Testis (tissue), 3 donors: ENCODE data around the gene POLR3G. TPM values are rescaled to one million over a fixed set of nuclear protein-coding genes. Genes with fewer than 3 reads are reported as not detected.

Experiments
- DNase-seq: peaks from one replicate; pipeline ENCODE4 v3.0.0-alpha.2; 2019
- H3K27ac ChIP-seq, 2 donors: fragments of 200-600 bp; sonication (generic); one replicate each; pipeline ENCODE4 v1.5.1; 2019
- H3K27me3 ChIP-seq: fragments of 200-600 bp; sonication (generic); one replicate; pipeline ENCODE4 v1.5.1; 2019
- H3K36me3 ChIP-seq: fragments of 200-600 bp; sonication (generic); one replicate; pipeline ENCODE4 v1.5.1; 2017; ENCODE audit warnings: low read depth; ENCODE audit errors: missing control alignments
- H3K4me1 ChIP-seq: fragments of 200-600 bp; sonication (generic); one replicate; pipeline ENCODE4 v1.5.1; 2019
- H3K4me3 ChIP-seq, 2 donors: fragments of 200-600 bp; sonication (generic); one replicate each; pipeline ENCODE4 v1.5.1; 2017 to 2019
- H3K9me3 ChIP-seq: fragments of 200-600 bp; sonication (generic); one replicate; pipeline ENCODE4 v1.5.1; 2017
- POLR2A ChIP-seq: fragments of 450-650 bp; IDR thresholded peaks from one replicate; pipeline ENCODE4 v1.6.1; 2017; ENCODE audit warnings: antibody characterized with exemption, mild to moderate bottlenecking, moderate library complexity
- WGBS, 2 donors: methylation state at CpG; one replicate each; pipeline ENCODE4 v1.1.5; 2018; 5-methylcytosine and 5-hydroxymethylcytosine counted together
- intact Hi-C: fragments of 100-400 bp; cut with DNase I; formaldehyde crosslinking; loops from one replicate; pipeline ENCODE4 v1.15.1; 2023; ENCODE audit warnings: low total_unique reads
- polyA plus RNA-seq: library from polyadenylated mRNA; stranded (reverse); fragments of 350-450 nt; fragmentation: Illumina TruSeq; extraction: RNeasy Lipid Tissue Mini Kit (QIAGEN cat#74804); gene quantifications from one replicate; pipeline ENCODE4 v1.2.3, GENCODE V29; 2014; ENCODE audit warnings: low read depth, low replicate concordance; ENCODE audit not compliant: insufficient read depth
- total RNA-seq, 2 donors: library from RNA; depleted of rRNA; stranded (reverse); fragments of >200 nt; gene quantifications; one replicate each; pipeline ENCODE4 v1.2.3, GENCODE V29; 2016
- TF ChIP-seq, protein P1 (sequence below), 3 experiments: fragments of 450-650 bp in 2 of 3; fragments of 200-600 bp in 1 of 3; sonication (generic) in 1 of 3; IDR thresholded peaks; one replicate each; pipeline ENCODE4 v1.5.1; 2016 to 2019; ENCODE audit warnings: antibody characterized with exemption in 3 of 3, mild to moderate bottlenecking in 2 of 3, moderate library complexity in 1 of 3

POLR3G gene
- total and polyA plus RNA-seq, 3 donors from 2014 or later = 5.2 to 13.4 (median 9.4) TPM

DNA sequence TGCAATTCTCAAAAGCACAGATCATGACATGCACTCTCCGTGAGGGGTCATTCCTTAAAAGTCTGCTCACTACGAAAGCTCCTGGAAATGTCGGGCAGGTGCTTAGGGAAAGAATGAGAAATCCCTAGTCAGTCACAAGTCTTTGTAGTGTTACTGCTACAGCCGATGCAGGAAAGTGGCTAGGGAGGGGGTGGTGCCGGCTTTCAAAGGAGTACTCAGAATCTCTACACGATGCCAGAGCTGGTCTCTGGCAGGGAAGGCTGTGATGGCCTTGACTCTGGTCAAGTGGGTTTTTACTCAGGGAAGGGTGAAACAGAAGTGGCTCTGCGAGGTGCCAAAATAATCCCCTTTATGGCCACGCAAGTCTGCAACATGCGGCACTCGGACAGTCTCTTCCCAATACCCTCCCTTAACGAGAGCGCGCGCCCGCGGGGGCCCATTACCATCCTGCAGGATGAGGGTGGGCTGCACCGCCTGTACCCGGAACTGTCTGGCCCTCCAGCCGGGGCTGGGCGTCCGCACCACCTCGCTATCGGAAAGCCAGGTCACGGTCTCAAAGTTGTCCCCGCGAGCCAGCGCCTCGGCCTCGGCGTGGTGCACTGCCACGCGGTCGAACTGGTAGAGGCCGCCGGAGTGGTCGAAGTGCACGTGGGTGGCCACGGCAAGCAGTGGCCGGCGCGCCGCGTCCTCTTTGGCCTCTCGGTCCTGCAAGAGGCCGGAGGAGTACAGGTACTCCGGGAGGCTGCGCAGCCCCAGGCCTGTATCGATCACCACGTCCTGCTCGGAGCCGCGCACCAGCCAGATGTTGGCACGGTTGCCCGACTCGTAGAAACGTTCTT, 1.0 kb upstream of the POLR3G start:
- Histone ChIP-seq H3K4me3 (peak overlapping the region; percentile 77 to 92), H3K36me3 (no peaks in the 10 kb centered on the region), H3K27ac (peak overlapping the region; percentile 44 to 79), H3K9me3 (no peaks in the 10 kb centered on the region), H3K27me3 (no peaks in the 10 kb centered on the region), H3K4me1 (peaks cover 6% of the 10 kb centered on the region)
- 1 to 2% methylated on average over 20 to 22 of the region's 56 CpGs for WGBS, 2 donors
- intact Hi-C loops = no loop called here
- no peak for TF ChIP-seq POLR2A
- TF ChIP-seq, protein P1, sequence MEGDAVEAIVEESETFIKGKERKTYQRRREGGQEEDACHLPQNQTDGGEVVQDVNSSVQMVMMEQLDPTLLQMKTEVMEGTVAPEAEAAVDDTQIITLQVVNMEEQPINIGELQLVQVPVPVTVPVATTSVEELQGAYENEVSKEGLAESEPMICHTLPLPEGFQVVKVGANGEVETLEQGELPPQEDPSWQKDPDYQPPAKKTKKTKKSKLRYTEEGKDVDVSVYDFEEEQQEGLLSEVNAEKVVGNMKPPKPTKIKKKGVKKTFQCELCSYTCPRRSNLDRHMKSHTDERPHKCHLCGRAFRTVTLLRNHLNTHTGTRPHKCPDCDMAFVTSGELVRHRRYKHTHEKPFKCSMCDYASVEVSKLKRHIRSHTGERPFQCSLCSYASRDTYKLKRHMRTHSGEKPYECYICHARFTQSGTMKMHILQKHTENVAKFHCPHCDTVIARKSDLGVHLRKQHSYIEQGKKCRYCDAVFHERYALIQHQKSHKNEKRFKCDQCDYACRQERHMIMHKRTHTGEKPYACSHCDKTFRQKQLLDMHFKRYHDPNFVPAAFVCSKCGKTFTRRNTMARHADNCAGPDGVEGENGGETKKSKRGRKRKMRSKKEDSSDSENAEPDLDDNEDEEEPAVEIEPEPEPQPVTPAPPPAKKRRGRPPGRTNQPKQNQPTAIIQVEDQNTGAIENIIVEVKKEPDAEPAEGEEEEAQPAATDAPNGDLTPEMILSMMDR (IDR thresholded peaks at IDR 0.05) = no peak
- DNase-seq = peak; percentile 74

DNA sequence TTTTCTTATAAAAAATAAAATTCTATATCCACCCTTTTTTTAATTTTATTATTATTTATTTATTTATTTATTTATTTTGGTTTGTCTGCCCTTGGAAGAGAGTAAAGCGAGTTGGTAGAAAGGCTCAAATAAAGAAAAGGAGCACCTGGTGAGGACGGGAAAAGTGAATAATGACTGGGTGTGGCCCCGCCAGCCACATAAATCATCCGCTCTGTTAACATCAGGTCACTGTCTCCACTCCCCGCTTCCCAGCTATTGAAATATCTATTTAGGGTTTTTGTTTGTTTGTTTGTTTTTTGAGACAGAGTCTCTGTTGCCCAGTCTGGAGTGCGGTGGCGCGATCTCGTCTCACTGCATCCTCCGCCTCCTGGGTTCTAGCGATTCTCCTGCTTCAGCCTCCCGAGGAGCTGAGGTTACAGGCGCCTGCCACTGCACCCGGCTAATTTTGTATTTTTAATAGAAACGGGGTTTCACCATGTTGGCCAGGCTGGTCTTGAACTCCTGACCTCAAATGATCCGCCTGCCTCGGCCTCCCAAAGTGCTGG, 844 bp downstream of the POLR3G start:
- no peaks in the 10 kb centered on the region for H3K9me3 ChIP-seq
- peaks cover 6% of the 10 kb centered on the region for H3K4me1 ChIP-seq
- WGBS, 2 donors = 54 to 63% methylated on average over 17 of the region's 17 CpGs
- no peaks in the 10 kb centered on the region for H3K27me3 ChIP-seq
- no peak for TF ChIP-seq POLR2A
- TF ChIP-seq, protein P1 (IDR thresholded peaks at IDR 0.05) = no peak
- H3K27ac ChIP-seq = no peak overlapping the region
- H3K36me3 ChIP-seq = no peaks in the 10 kb centered on the region
- no peak for DNase-seq
- peak overlapping the region; percentile 77 to 92 for H3K4me3 ChIP-seq
- intact Hi-C loops = no loop called here

DNA sequence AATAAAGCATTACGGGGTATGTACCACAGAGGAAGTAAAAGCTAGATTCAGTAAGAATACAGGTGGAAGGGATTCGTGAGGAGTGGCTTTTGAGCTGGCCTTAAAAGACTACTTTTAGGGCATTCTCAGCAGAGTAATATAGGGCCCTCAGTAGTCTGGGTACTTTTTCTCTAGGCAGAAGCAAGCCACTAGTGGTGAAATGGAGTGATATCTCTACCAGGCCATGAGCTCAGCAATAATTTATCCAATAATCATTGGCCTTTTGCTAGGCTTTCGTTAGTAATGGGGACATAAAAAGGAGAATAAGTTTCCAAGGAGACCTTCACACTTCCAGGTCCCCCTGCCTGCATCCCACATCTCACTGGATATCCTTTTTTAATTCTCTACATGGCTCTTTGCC, 1.7 kb downstream of the POLR3G start:
- DNase-seq = no peak
- intact Hi-C loops = no loop called here
- WGBS, 2 donors = 69% methylated on average over 3 of the region's 3 CpGs
- Histone ChIP-seq H3K36me3 (no peaks in the 10 kb centered on the region), H3K9me3 (no peaks in the 10 kb centered on the region), H3K4me3 (no peak overlapping the region), H3K27me3 (no peaks in the 10 kb centered on the region), H3K4me1 (peaks cover 6% of the 10 kb centered on the region), H3K27ac (no peak overlapping the region)
- TF ChIP-seq, protein P1 (IDR thresholded peaks at IDR 0.05) = no peak
- TF ChIP-seq POLR2A = no peak

DNA sequence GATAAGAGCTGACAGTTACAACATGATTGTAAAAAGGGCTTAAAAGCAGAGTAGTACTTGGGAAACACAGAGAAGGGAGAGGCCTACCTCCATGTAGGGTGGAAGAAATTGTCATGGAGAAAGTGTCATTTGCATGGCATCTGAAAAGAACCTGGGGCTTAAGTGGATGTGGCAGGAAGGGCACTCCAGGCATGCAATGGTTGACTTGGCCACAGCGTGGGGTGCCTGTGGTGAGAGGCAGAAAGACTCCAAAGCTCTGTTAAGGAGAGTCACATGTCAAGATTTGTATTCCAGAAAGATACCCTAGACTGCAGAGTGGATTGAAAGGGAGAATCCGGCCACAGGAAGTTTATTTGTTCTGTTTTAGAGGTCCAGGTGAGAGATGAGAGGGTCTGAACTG, 2.4 kb downstream of the POLR3G start:
- WGBS, 2 donors = 50 to 54% methylated on average over 2 of the region's 2 CpGs
- TF ChIP-seq, protein P1 (IDR thresholded peaks at IDR 0.05) = no peak
- no peak for TF ChIP-seq POLR2A
- Histone ChIP-seq H3K9me3 (no peaks in the 10 kb centered on the region), H3K36me3 (no peaks in the 10 kb centered on the region), H3K27me3 (no peaks in the 10 kb centered on the region), H3K4me1 (peaks cover 6% of the 10 kb centered on the region), H3K4me3 (no peak overlapping the region), H3K27ac (no peak overlapping the region)
- DNase-seq = no peak
- intact Hi-C loops = no loop called here
